H1 (cell line): ENCODE results near the gene SLC22A3. TPM values are rescaled to one million over a fixed set of nuclear protein-coding genes. Genes with fewer than 3 reads are reported as not detected.
A peak's percentile ranks its signal among the peaks of the same experiment; 100 is the strongest.

Experiments used
- CTCF ChIA-PET: fragments of 300-600 bp; sonication (Branson Sonifier 250); formaldehyde crosslinking; loops from one replicate; lab custom pipeline; 2021; ENCODE audit not compliant: partially characterized antibody; lab: Charles Lee
- POLR2A ChIA-PET: fragments of 300-600 bp; sonication (Branson Sonifier 250); formaldehyde crosslinking; loops from one replicate; lab custom pipeline; 2021; ENCODE audit warnings: inconsistent platforms; ENCODE audit not compliant: partially characterized antibody; lab: Charles Lee
- DNase-seq, 2 experiments: peaks; one replicate each; pipeline versions ENCODE4 v3.0.0 to v3.0.0-alpha.2; 2010 to 2022; ENCODE audit warnings: low spot score in 2 of 2, low read depth in 1 of 2, mixed read lengths in 1 of 2
- FAIRE-seq: peaks from 2 replicates; lab custom pipeline; 2011; peaks lifted over from hg19 to GRCh38; lab: Jason Lieb, UNC
- H2AFZ ChIP-seq: 2 replicates; pipeline ENCODE4 v1.8.1; 2012; ENCODE audit warnings: low read length, inconsistent platforms
- H2AK5ac ChIP-seq: 2 replicates; pipeline ENCODE4 v1.6.1; 2013; ENCODE audit warnings: low read depth, low read length
- H2BK120ac ChIP-seq: replicated peaks from 2 replicates; pipeline ENCODE3; 2013; ENCODE audit warnings: low read depth, low read length, inconsistent platforms
- H2BK12ac ChIP-seq: 2 replicates; pipeline ENCODE4 v1.6.1; 2013; ENCODE audit warnings: low read depth, low read length
- H2BK15ac ChIP-seq: 2 replicates; pipeline ENCODE4 v1.6.1; 2013; ENCODE audit warnings: low read length
- H2BK20ac ChIP-seq: 2 replicates; pipeline ENCODE4 v1.6.1; 2013; ENCODE audit warnings: low read length
- H2BK5ac ChIP-seq: 2 replicates; pipeline ENCODE4 v1.6.1; 2013; ENCODE audit warnings: low read depth, low read length
- H3K14ac ChIP-seq: 2 replicates; pipeline ENCODE4 v1.6.1; 2013; ENCODE audit warnings: inconsistent platforms; ENCODE audit not compliant: insufficient read length
- H3K18ac ChIP-seq: 2 replicates; pipeline ENCODE4 v1.6.1; 2013; ENCODE audit warnings: low read length; ENCODE audit errors: extremely low read depth
- H3K23ac ChIP-seq: 2 replicates; pipeline ENCODE4 v1.6.1; 2013; ENCODE audit warnings: inconsistent platforms; ENCODE audit not compliant: insufficient read length
- H3K23me2 ChIP-seq: 2 replicates; pipeline ENCODE4 v1.6.1; 2013; ENCODE audit warnings: low read depth, low read length
- H3K27ac ChIP-seq: 2 replicates; pipeline ENCODE4 v1.6.1; 2011; ENCODE audit warnings: low read depth, low read length, inconsistent platforms
- H3K27me3 ChIP-seq, 4 experiments: replicated peaks in 1 of 4; 1 replicate in 1 of 4; 2 replicates in 3 of 4; pipeline versions ENCODE4 v1.6.1 to v1.8.1; 2011 to 2013; ENCODE audit warnings: low read length in 3 of 4, mild to moderate bottlenecking in 3 of 4, inconsistent platforms in 2 of 4, mixed read lengths in 2 of 4, moderate library complexity in 1 of 4; ENCODE audit not compliant: control insufficient read depth in 3 of 4, insufficient read depth in 3 of 4; ENCODE audit errors: extremely low read depth in 1 of 4
- H3K36me3 ChIP-seq, 4 experiments: 2 replicates each; pipeline versions ENCODE4 v1.6.1 to v1.8.1; 2011 to 2013; ENCODE audit warnings: mild to moderate bottlenecking in 4 of 4, low read length in 3 of 4, moderate library complexity in 2 of 4, control low read depth in 1 of 4, inconsistent platforms in 1 of 4; ENCODE audit not compliant: insufficient read depth in 4 of 4, control insufficient read depth in 2 of 4
- H3K4ac ChIP-seq: replicated peaks from 2 replicates; pipeline ENCODE3; 2013; ENCODE audit warnings: low read length, low read depth, mixed read lengths, inconsistent platforms; ENCODE audit not compliant: insufficient read length
- H3K4me1 ChIP-seq, 4 experiments: replicated peaks in 1 of 4; 1 replicate in 1 of 4; 2 replicates in 3 of 4; pipeline versions ENCODE4 v1.6.1 to v1.8.1; 2011 to 2013; ENCODE audit warnings: low read length in 3 of 4, inconsistent platforms in 2 of 4, mixed read lengths in 1 of 4; ENCODE audit not compliant: insufficient read depth in 4 of 4, control insufficient read depth in 3 of 4
- H3K4me2 ChIP-seq, 2 experiments: 2 replicates each; pipeline versions ENCODE4 v1.6.1 to v1.8.1; 2011 to 2013; ENCODE audit warnings: low read depth in 2 of 2, low read length in 2 of 2, control low read depth in 1 of 2, inconsistent platforms in 1 of 2, mild to moderate bottlenecking in 1 of 2; ENCODE audit not compliant: insufficient read depth in 1 of 2
- H3K4me3 ChIP-seq, 4 experiments: fragments of 200-600, 300-600 bp in 1 of 4; sonication (generic), shearing (Covaris generic), sonication (Bioruptor Twin) in 1 of 4; 2 replicates each; pipeline versions ENCODE4 v1.5.1 to v1.8.1; 2011 to 2016; ENCODE audit warnings: low read length in 4 of 4, low read depth in 3 of 4, control low read depth in 2 of 4, inconsistent platforms in 2 of 4, mild to moderate bottlenecking in 2 of 4, mixed read lengths in 1 of 4, moderate library complexity in 1 of 4; ENCODE audit not compliant: insufficient read depth in 2 of 4; ENCODE audit errors: extremely low read depth in 1 of 4
- H3K56ac ChIP-seq: replicated peaks from 2 replicates; pipeline ENCODE3; 2013; ENCODE audit warnings: low read depth, mild to moderate bottlenecking, mixed read lengths, low read length, inconsistent platforms; ENCODE audit not compliant: insufficient read length
- H3K79me1 ChIP-seq: 2 replicates; pipeline ENCODE4 v1.6.1; 2013; ENCODE audit warnings: low read depth, low read length, control low read depth
- H3K79me2 ChIP-seq, 2 experiments: 2 replicates each; pipeline versions ENCODE4 v1.6.1 to v1.8.1; 2012 to 2013; ENCODE audit warnings: low read length in 2 of 2, mild to moderate bottlenecking in 2 of 2, inconsistent platforms in 1 of 2; ENCODE audit not compliant: insufficient read depth in 2 of 2, control insufficient read depth in 1 of 2
- H3K9ac ChIP-seq, 4 experiments: replicated peaks in 1 of 4; 1 replicate in 1 of 4; 2 replicates in 3 of 4; pipeline versions ENCODE4 v1.6.1 to v1.8.1; 2011 to 2013; ENCODE audit warnings: low read depth in 3 of 4, low read length in 3 of 4, control low read depth in 2 of 4, mild to moderate bottlenecking in 2 of 4, moderate library complexity in 2 of 4, inconsistent platforms in 1 of 4; ENCODE audit errors: extremely low read depth in 1 of 4
- H3K9me3 ChIP-seq, 2 experiments: 2 replicates each; pipeline versions ENCODE4 v1.6.1 to v1.8.1; 2012 to 2013; ENCODE audit warnings: mild to moderate bottlenecking in 2 of 2, moderate library complexity in 2 of 2, control low read depth in 1 of 2, inconsistent platforms in 1 of 2, low read depth in 1 of 2, low read length in 1 of 2, mixed read lengths in 1 of 2; ENCODE audit not compliant: insufficient read depth in 2 of 2
- H4K20me1 ChIP-seq, 2 experiments: replicated peaks in 1 of 2; 2 replicates each; pipeline versions ENCODE3 to v1.8.1; 2011 to 2013; ENCODE audit warnings: inconsistent platforms in 2 of 2, low read length in 2 of 2, mild to moderate bottlenecking in 1 of 2; ENCODE audit not compliant: insufficient read depth in 2 of 2, control insufficient read depth in 1 of 2
- H4K5ac ChIP-seq: 2 replicates; pipeline ENCODE4 v1.6.1; 2013; ENCODE audit warnings: low read length, low read depth, mixed read lengths, inconsistent platforms; ENCODE audit not compliant: insufficient read length
- H4K8ac ChIP-seq: 2 replicates; pipeline ENCODE4 v1.8.0; 2013; ENCODE audit warnings: mild to moderate bottlenecking, moderate library complexity, low read length, inconsistent platforms; ENCODE audit not compliant: insufficient read depth; ENCODE audit errors: extremely low read depth
- H4K91ac ChIP-seq: replicated peaks from 2 replicates; pipeline ENCODE3; 2013; ENCODE audit warnings: low read length, mixed read lengths, inconsistent platforms; ENCODE audit not compliant: insufficient read length
- BACH1 ChIP-seq: IDR thresholded peaks from 2 replicates; pipeline ENCODE4 v1.6.1; 2012; ENCODE audit warnings: low read length, improper control_type of control experiment
- BRCA1 ChIP-seq: IDR thresholded peaks from 2 replicates; pipeline ENCODE4 v1.6.1; 2012; ENCODE audit warnings: low read depth, low read length, improper control_type of control experiment
- CHD1 ChIP-seq: IDR thresholded peaks from 2 replicates; pipeline ENCODE4 v1.6.1; 2012; ENCODE audit warnings: low read depth, low read length, improper control_type of control experiment
- EP300 ChIP-seq, 2 experiments: IDR thresholded peaks; 1 replicate in 1 of 2; 2 replicates in 1 of 2; pipeline ENCODE4 v1.6.1; 2011 to 2012; ENCODE audit warnings: low read depth in 2 of 2, low read length in 2 of 2, mild to moderate bottlenecking in 2 of 2, borderline replicate concordance in 1 of 2, inconsistent platforms in 1 of 2, moderate library complexity in 1 of 2
- JUND ChIP-seq: IDR thresholded peaks from 2 replicates; pipeline ENCODE4 v1.6.1; 2011; ENCODE audit warnings: mild to moderate bottlenecking, improper control_type of control experiment, low read length
- KDM5A ChIP-seq: fragments of 200-600 bp; IDR thresholded peaks from 2 replicates; pipeline ENCODE4 v1.7.1; 2012; ENCODE audit warnings: mild to moderate bottlenecking, low read length, inconsistent platforms, mixed read lengths
- MAX ChIP-seq: IDR thresholded peaks from 2 replicates; pipeline ENCODE4 v1.6.1; 2012; ENCODE audit warnings: inconsistent platforms
- RBBP5 ChIP-seq: IDR thresholded peaks from 2 replicates; pipeline ENCODE4 v1.7.1; 2012; ENCODE audit warnings: low read depth, mild to moderate bottlenecking, inconsistent platforms, low read length, moderate library complexity, borderline replicate concordance
- SAP30 ChIP-seq: fragments of 300-600 bp; sonication (generic); IDR thresholded peaks from 2 replicates; pipeline ENCODE4 v1.7.1; 2012; ENCODE audit warnings: low read length, moderate library complexity, mild to moderate bottlenecking, inconsistent platforms; ENCODE audit not compliant: insufficient read depth, insufficient replicate concordance
- ZNF274 ChIP-seq: IDR thresholded peaks from 2 replicates; pipeline ENCODE4 v1.7.0; 2012; ENCODE audit warnings: low read length, borderline replicate concordance; ENCODE audit errors: extremely low read depth
- WGBS, 2 experiments: shearing (Covaris generic) in 1 of 2; methylation state at CpG; one replicate each; pipeline versions ENCODE4 v1.1.6 to v1.1.7; 2013 to 2015; ENCODE audit warnings: low lambda C conversion rate in 2 of 2, mixed read lengths in 2 of 2, inconsistent platforms in 1 of 2, low coverage in 1 of 2, missing lambda C conversion rate in 1 of 2; ENCODE audit not compliant: insufficient replicate concordance in 2 of 2, insufficient coverage in 1 of 2, insufficient read length in 1 of 2; ENCODE audit errors: extremely low coverage in 1 of 2, missing lambda C conversion rate in 1 of 2; 5-methylcytosine and 5-hydroxymethylcytosine counted together
- polyA plus RNA-seq, 7 experiments: library from polyadenylated mRNA; depleted of rRNA in 3 of 7; stranded (reverse) in 5 of 7; unstranded in 2 of 7; fragments of >200 nt in 5 of 7; fragments of 200-250 nt in 2 of 7; gene quantifications; 1 replicate in 5 of 7; 2 replicates in 1 of 7; 4 replicates in 1 of 7; pipeline versions ENCODE4 v1.2.1 to v1.2.3, GENCODE V29; 2011 to 2013; ENCODE audit warnings: missing spikeins in 2 of 7, mixed read lengths in 2 of 7
- total RNA-seq: library from RNA; stranded (reverse); fragmentation: NEBNext Ultra II Directional; extraction: Animal tissue kit (Norgen Biotek cat#: 25700); gene quantifications from 2 replicates; pipeline ENCODE4 v1.2.1, GENCODE V29; 2021

The SLC22A3 gene
- total and polyA plus RNA-seq, 2 of the 8 experiments (the other 6 are each of a cell fraction or from before 2014, with no cell fraction given): 1.0 to 2.9 TPM

- no peak overlapping the region; a peak in 1 of 7 replicates for H3K9ac ChIP-seq
- no peaks in the 10 kb centered on the region; a peak in 3 of 8 replicates for H3K36me3 ChIP-seq
- no peak overlapping the region for H3K4ac ChIP-seq
- no peak overlapping the region for H3K56ac ChIP-seq
- no peak overlapping the region for H4K5ac ChIP-seq
- peaks cover 16% of the 10 kb centered on the region for H3K23me2 ChIP-seq
- POLR2A ChIA-PET: no interaction called here
- no peak overlapping the region for H3K18ac ChIP-seq
- no peaks in the 10 kb centered on the region for H3K79me1 ChIP-seq
- WGBS, 2 experiments: 84% methylated on average over 11 of the region's 11 CpGs; no CpG with 5 or more reads in 1 of the 2 experiments
- peaks cover 12 to 48% (median 39%) of the 10 kb centered on the region in 4 experiments for H3K27me3 ChIP-seq
- FAIRE-seq: no peak
- H3K4me1 ChIP-seq: peaks cover 0 to 7% (median 3%) of the 10 kb centered on the region in 4 experiments; a peak in 5 of 7 replicates
- no peak overlapping the region for H2BK15ac ChIP-seq
- H2BK20ac ChIP-seq: no peak overlapping the region
- H3K79me2 ChIP-seq: no peaks in the 10 kb centered on the region
- H4K91ac ChIP-seq: no peak overlapping the region
- no peak overlapping the region for H2BK120ac ChIP-seq
- no peak overlapping the region for H3K27ac ChIP-seq
- peak overlapping the region; percentile 89 to 96; a peak in 1 of 4 replicates for H3K4me2 ChIP-seq
- H3K14ac ChIP-seq: no peak overlapping the region
- H2AFZ ChIP-seq: no peak overlapping the region
- no peak for DNase-seq
- peaks cover 0 to 1% of the 10 kb centered on the region in 2 experiments for H4K20me1 ChIP-seq
- no peak overlapping the region for H2AK5ac ChIP-seq
- H4K8ac ChIP-seq: no peak overlapping the region
- H3K23ac ChIP-seq: no peak overlapping the region
- H3K9me3 ChIP-seq: no peaks in the 10 kb centered on the region
- TF ChIP-seq MAX (no peak), RBBP5 (no peak), EP300 (IDR thresholded peaks at IDR 0.05; ENCODE audit: borderline replicate concordance in 1 of 2, low read depth in 2 of 2, low read length in 2 of 2) (no peak), JUND (no peak), CHD1 (no peak), BACH1 (no peak), KDM5A (no peak), ZNF274 (no peak), SAP30 (no peak), BRCA1 (no peak)
- TF ChIP-seq, all 59 proteins: peak for 0
- peak overlapping the region in 2 of 4 experiments; percentile 58 to 65; a peak in 3 of 8 replicates for H3K4me3 ChIP-seq
- H2BK5ac ChIP-seq: no peak overlapping the region
- H2BK12ac ChIP-seq: no peak overlapping the region
- CTCF ChIA-PET: interaction anchor here (0.6 to 1.6 kb wide), 2 partner anchors 21 to 106 kb away, joined by 3 to 6 read pairs; no protein-coding TSS in a partner anchor
Measured at GRCh38 chr6:160349814-160350350, 1.7 kb downstream of the SLC22A3 start.
